ENCODE measurements around the gene ABLIM2. TPM values are rescaled to one million over a fixed set of nuclear protein-coding genes. Genes with fewer than 3 reads are reported as not detected.

ABLIM2 gene
- total and polyA plus RNA-seq, 2 donors (not counting 1 experiment from before 2014, with no cell fraction given): 3.3 to 79.0 TPM

GRCh38 chr4:8078109-8078494 lies 80.5 kb downstream of the ABLIM2 start:
- POLR2A ChIA-PET: no interaction called here
- no peaks in the 10 kb centered on the region for H3K9me3 Mint-ChIP-seq (ENCODE audit: insufficient read depth)
- TF ChIP-seq EZH2 (IDR thresholded peaks at IDR 0.05; ENCODE audit: borderline replicate concordance, insufficient read depth, low read depth, low read length, poor library complexity, severe bottlenecking): no peak
- TF ChIP-seq CTCF (IDR thresholded peaks at IDR 0.05): no peak
- H3K9me3 ChIP-seq (ENCODE audit: control extremely low read depth in 1 of 3, control insufficient read depth in 2 of 3, insufficient read depth in 1 of 3, low read length in 2 of 3): no peaks in the 10 kb centered on the region
- ATAC-seq (ENCODE audit: low read depth) (no peak), DNase-seq (no peak)
- H4K20me1 ChIP-seq (ENCODE audit: control insufficient read depth, insufficient read depth, low read length, poor library complexity, severe bottlenecking): no peaks in the 10 kb centered on the region
- no peaks in the 10 kb centered on the region for H3K4me1 Mint-ChIP-seq
- no peak overlapping the region for H3K9ac ChIP-seq (ENCODE audit: low read length)
- 82% methylated on average over 11 of the region's 11 CpGs for WGBS (ENCODE audit: insufficient coverage)
- H2AFZ ChIP-seq (ENCODE audit: insufficient read depth, low read depth, low read length, poor library complexity, severe bottlenecking): no peak overlapping the region
- CTCF ChIA-PET: no interaction called here
- no peaks in the 10 kb centered on the region for H3K27me3 ChIP-seq (replicated peaks in 1 of 4; ENCODE audit: control extremely low read depth in 1 of 4, control insufficient read depth in 3 of 4, insufficient read depth in 4 of 4, low read length in 3 of 4)
- H3K27ac Mint-ChIP-seq: no peak overlapping the region
- H3K79me2 ChIP-seq (ENCODE audit: control insufficient read depth, insufficient read depth, low read length): no peaks in the 10 kb centered on the region
- no peak overlapping the region for H3K27ac ChIP-seq (ENCODE audit: low read length in 2 of 2)
- H3K36me3 ChIP-seq (replicated peaks in 1 of 2; ENCODE audit: control extremely low read depth in 1 of 2, control insufficient read depth in 1 of 2, extremely low read depth in 1 of 2, insufficient read depth in 2 of 2, low read length in 1 of 2): no peaks in the 10 kb centered on the region
- no peaks in the 10 kb centered on the region for H3K4me1 ChIP-seq (ENCODE audit: control insufficient read depth in 2 of 2, insufficient read depth in 2 of 2, low read length in 2 of 2)
- no peak overlapping the region for H3K4me2 ChIP-seq (replicated peaks; ENCODE audit: low read depth, low read length, poor library complexity, severe bottlenecking)
- no peak overlapping the region for H3K4me3 Mint-ChIP-seq
- intact Hi-C loops (cut with micrococcal nuclease): no loop called here
- H3K4me3 ChIP-seq (ENCODE audit: control extremely low read depth in 1 of 5, extremely low read depth in 1 of 5, insufficient read depth in 1 of 5, low read depth in 2 of 5, low read length in 4 of 5): no peak overlapping the region
- peaks cover 16% of the 10 kb centered on the region for H3K27me3 Mint-ChIP-seq

GRCh38 chr4:8077181-8078108 lies 81.2 kb downstream of the ABLIM2 start:
- DNase-seq (no peak), ATAC-seq (ENCODE audit: low read depth) (no peak)
- Histone ChIP-seq H2AFZ (ENCODE audit: insufficient read depth, low read depth, low read length, poor library complexity, severe bottlenecking) (no peak overlapping the region), H3K4me2 (replicated peaks; ENCODE audit: low read depth, low read length, poor library complexity, severe bottlenecking) (no peak overlapping the region), H3K27me3 (replicated peaks in 1 of 4; ENCODE audit: control extremely low read depth in 1 of 4, control insufficient read depth in 3 of 4, insufficient read depth in 4 of 4, low read length in 3 of 4) (peaks cover 0 to 3% (median 0%) of the 10 kb centered on the region in 4 experiments), H3K36me3 (replicated peaks in 1 of 2; ENCODE audit: control extremely low read depth in 1 of 2, control insufficient read depth in 1 of 2, extremely low read depth in 1 of 2, insufficient read depth in 2 of 2, low read length in 1 of 2) (no peaks in the 10 kb centered on the region), H3K9ac (ENCODE audit: low read length) (no peak overlapping the region), H3K79me2 (ENCODE audit: control insufficient read depth, insufficient read depth, low read length) (no peaks in the 10 kb centered on the region), H3K27ac (ENCODE audit: low read length in 2 of 2) (no peak overlapping the region), H4K20me1 (ENCODE audit: control insufficient read depth, insufficient read depth, low read length, poor library complexity, severe bottlenecking) (no peaks in the 10 kb centered on the region), H3K4me1 (ENCODE audit: control insufficient read depth in 2 of 2, insufficient read depth in 2 of 2, low read length in 2 of 2) (no peaks in the 10 kb centered on the region), H3K4me3 (ENCODE audit: control extremely low read depth in 1 of 5, extremely low read depth in 1 of 5, insufficient read depth in 1 of 5, low read depth in 2 of 5, low read length in 4 of 5) (no peak overlapping the region), H3K9me3 (ENCODE audit: control extremely low read depth in 1 of 3, control insufficient read depth in 2 of 3, insufficient read depth in 1 of 3, low read length in 2 of 3) (no peaks in the 10 kb centered on the region)
- no peaks in the 10 kb centered on the region for H3K9me3 Mint-ChIP-seq (ENCODE audit: insufficient read depth)
- H3K4me3 Mint-ChIP-seq: no peak overlapping the region
- ChIA-PET CTCF (no interaction called here), POLR2A (no interaction called here)
- TF ChIP-seq EZH2 (IDR thresholded peaks at IDR 0.05; ENCODE audit: borderline replicate concordance, insufficient read depth, low read depth, low read length, poor library complexity, severe bottlenecking): no peak
- TF ChIP-seq CTCF (IDR thresholded peaks at IDR 0.05): no peak
- H3K27ac Mint-ChIP-seq: no peak overlapping the region
- 90% methylated on average over 22 of the region's 23 CpGs for WGBS (ENCODE audit: insufficient coverage)
- peaks cover 22% of the 10 kb centered on the region for H3K27me3 Mint-ChIP-seq
- intact Hi-C loops (cut with micrococcal nuclease): no loop called here
- H3K4me1 Mint-ChIP-seq: no peaks in the 10 kb centered on the region
